Epidermal melanocyte (primary cell): ENCODE data around the gene TNFRSF14.

ENCODE experiments used
- DNase-seq: peaks from one replicate; pipeline ENCODE4 v3.0.0; 2011; ENCODE audit warnings: low spot score; ENCODE audit not compliant: insufficient read length

Gene TNFRSF14

GRCh38 chr1:2611621-2612437, 55.7 kb downstream of the TNFRSF14 start:
- no peak for DNase-seq

DNA sequence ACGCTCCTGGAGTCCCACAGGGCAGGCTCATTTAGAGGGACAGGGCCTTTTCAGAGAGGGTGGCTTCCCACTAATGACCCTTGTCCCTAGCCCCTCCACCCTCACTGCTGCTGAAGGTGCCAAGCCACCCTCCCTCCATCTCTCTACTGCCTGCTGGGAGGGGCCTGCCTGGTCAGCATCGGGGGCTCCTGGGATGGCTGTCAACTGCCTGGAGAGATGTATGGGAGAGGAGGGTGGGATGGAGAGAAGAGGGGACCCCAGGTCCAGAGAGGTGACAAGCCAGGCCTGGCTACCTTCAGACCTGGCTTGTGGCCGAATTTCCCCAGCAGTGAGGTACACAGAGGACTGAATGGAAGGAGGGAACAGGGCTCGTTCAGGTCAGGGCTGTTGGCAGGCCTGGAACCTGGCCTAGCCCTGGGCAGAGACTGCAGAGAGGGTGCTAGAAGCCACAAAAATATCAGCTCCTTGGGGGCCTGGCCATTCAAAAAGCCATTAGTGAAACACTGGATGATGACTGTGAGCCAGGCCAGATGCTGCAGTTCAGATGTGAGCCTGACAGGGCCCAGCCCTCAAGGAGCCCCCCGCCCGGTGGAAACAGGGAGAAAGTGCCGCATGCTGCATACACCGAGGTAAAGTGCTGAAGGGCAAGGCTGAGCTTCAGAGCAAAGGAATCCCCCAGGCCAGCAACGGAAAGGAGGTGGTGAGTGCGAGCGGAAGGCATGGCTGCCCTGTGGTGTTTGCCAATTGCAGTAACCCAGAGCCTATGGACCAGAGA, 56.6 kb downstream of the TNFRSF14 start:
- DNase-seq, result no peak
